Fibroblast of mammary gland (primary cell): Measurements from ENCODE around the gene CACNG4.

Experiments used
- DNase-seq: peaks from one replicate; pipeline ENCODE4 v3.0.0-alpha.2; 2010; ENCODE audit warnings: low read depth
- H3K4me3 ChIP-seq: 2 replicates; pipeline ENCODE4 v1.5.1; 2011; ENCODE audit warnings: low read depth, mild to moderate bottlenecking, low read length, moderate library complexity; ENCODE audit not compliant: control insufficient read depth
- CTCF ChIP-seq: conservative IDR thresholded peaks from 2 replicates; pipeline ENCODE4 v1.5.1; 2011; ENCODE audit warnings: low read depth, low read length, inconsistent platforms; ENCODE audit not compliant: control insufficient read depth, insufficient read depth

CACNG4 gene

GRCh38 chr17:66952681-66953629 is 11.6 kb upstream of the CACNG4 start:
- TF ChIP-seq CTCF = no peak
- no peak for DNase-seq
- H3K4me3 ChIP-seq = no peak overlapping the region

- DNase-seq = no peak
- no peak overlapping the region for H3K4me3 ChIP-seq
- TF ChIP-seq CTCF = no peak
These were observed 10.9 kb upstream of the CACNG4 start for GRCh38 chr17:66953630-66954020.

- TF ChIP-seq CTCF = no peak
- no peak for DNase-seq
- H3K4me3 ChIP-seq = no peak overlapping the region
These were observed 9.9 kb upstream of the CACNG4 start for GRCh38 chr17:66954632-66955031.

GRCh38 chr17:66955821-66956220 is 8.7 kb upstream of the CACNG4 start:
- TF ChIP-seq CTCF = no peak
- H3K4me3 ChIP-seq = no peak overlapping the region
- no peak for DNase-seq

- TF ChIP-seq CTCF = no peak
- DNase-seq = no peak
- no peak overlapping the region for H3K4me3 ChIP-seq
These were observed 7.6 kb upstream of the CACNG4 start for GRCh38 chr17:66956941-66957340.

DNA sequence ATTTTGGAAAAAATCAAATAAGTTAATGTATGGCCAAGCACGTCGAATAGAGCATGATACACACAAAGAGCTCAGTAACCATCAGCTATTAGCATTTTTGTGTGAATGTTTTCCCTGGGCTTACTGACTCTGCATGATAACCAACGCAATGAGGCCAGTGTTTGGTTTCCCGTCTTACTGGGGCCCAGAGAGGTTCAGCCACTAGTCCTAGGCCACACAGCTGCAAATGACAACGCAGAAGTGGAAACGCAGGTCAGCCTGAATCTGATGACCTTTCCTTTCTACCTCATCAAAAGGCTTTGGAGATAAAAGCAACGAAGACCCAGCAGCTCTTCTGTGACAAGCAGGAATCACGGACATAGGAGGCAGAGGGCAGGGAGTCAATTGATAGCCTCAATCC is 7.2 kb upstream of the CACNG4 start:
- no peak for DNase-seq
- H3K4me3 ChIP-seq = no peak overlapping the region
- TF ChIP-seq CTCF = no peak
